Activated CD8-positive, alpha-beta memory T cell treated with anti-CD3 and anti-CD28 coated beads, Interleukin-2, amount 50 U/mL, for 1 hour (primary cell): Measurements from ENCODE around the gene SLC25A51.
"Not testable (repeated sequence)": the region's sequence is repeated elsewhere in the genome, so short reads cannot be mapped to it uniquely, and the experiment has no call there.

Experiments
- DNase-seq: peaks from one replicate; pipeline ENCODE4 v3.0.0-alpha.2; 2020; ENCODE audit errors: extremely low read depth

SLC25A51 gene

GRCh38 chr9:37905131-37905505 is 1.2 kb upstream of the SLC25A51 start:
- no peak for DNase-seq

- no peak for DNase-seq
These were observed 661 bp upstream of the SLC25A51 start for GRCh38 chr9:37904445-37905130.

- DNase-seq = no peak
These were observed 906 bp downstream of the SLC25A51 start for GRCh38 chr9:37902796-37903646.

- DNase-seq = no peak
These were observed 1.8 kb downstream of the SLC25A51 start for GRCh38 chr9:37902131-37902530.

- no peak for DNase-seq
These were observed 4.9 kb downstream of the SLC25A51 start for GRCh38 chr9:37899041-37899440.

GRCh38 chr9:37897665-37898064 is 6.3 kb downstream of the SLC25A51 start:
- DNase-seq = no peak

GRCh38 chr9:37892063-37892462 is 11.9 kb downstream of the SLC25A51 start:
- no peak for DNase-seq

- not testable (repeated sequence) for DNase-seq
These were observed 12.9 kb downstream of the SLC25A51 start for GRCh38 chr9:37891042-37891441.

- DNase-seq = no peak
These were observed 14.4 kb downstream of the SLC25A51 start for GRCh38 chr9:37889536-37889935.

- DNase-seq = not testable (repeated sequence)
These were observed 15.8 kb downstream of the SLC25A51 start for GRCh38 chr9:37887977-37888583.

- DNase-seq = no peak
These were observed 22.9 kb downstream of the SLC25A51 start for GRCh38 chr9:37880916-37881479.

GRCh38 chr9:37876376-37876775 is 27.6 kb downstream of the SLC25A51 start:
- DNase-seq = no peak

GRCh38 chr9:37873955-37874354 is 30.0 kb downstream of the SLC25A51 start:
- DNase-seq = no peak

- DNase-seq = no peak
These were observed 33.1 kb downstream of the SLC25A51 start for GRCh38 chr9:37870799-37871176.

- no peak for DNase-seq
These were observed 33.7 kb downstream of the SLC25A51 start for GRCh38 chr9:37870081-37870798.

GRCh38 chr9:37862530-37862929 is 41.4 kb downstream of the SLC25A51 start:
- DNase-seq = no peak

GRCh38 chr9:37859043-37859442 is 44.9 kb downstream of the SLC25A51 start:
- no peak for DNase-seq

GRCh38 chr9:37856551-37856950 is 47.4 kb downstream of the SLC25A51 start:
- no peak for DNase-seq

- no peak for DNase-seq
These were observed 51.7 kb downstream of the SLC25A51 start for GRCh38 chr9:37852222-37852621.

GRCh38 chr9:37840560-37841194 is 63.2 kb downstream of the SLC25A51 start:
- no peak for DNase-seq
